ENCODE measurements around the gene PHLDB2. TPM values are rescaled to one million over a fixed set of nuclear protein-coding genes. Genes with fewer than 3 reads are reported as not detected.
A peak's percentile ranks its signal among the peaks of the same experiment; 100 is the strongest.

The PHLDB2 gene
- total RNA-seq, 2 experiments from 2014 or later: 1.2 to 2.4 TPM

- Mint-ChIP-seq H3K4me3 (no peak overlapping the region), H3K4me1 (ENCODE audit: low read depth) (peaks cover 20% of the 10 kb centered on the region), H3K36me3 (ENCODE audit: low read depth) (no peaks in the 10 kb centered on the region), H3K27me3 (no peaks in the 10 kb centered on the region), H3K9me3 (no peaks in the 10 kb centered on the region), H3K27ac (peak overlapping the region; percentile 65)
- DNase-seq: no peak
- CTCF ChIA-PET: interaction anchor here (0.8 to 16.4 kb wide), 9 partner anchors 13 to 296 kb away, joined by 3 to 318 read pairs (median 14); partner anchors contain the start of gene ABHD10
- TF ChIP-seq CTCF (IDR thresholded peaks at IDR 0.05): no peak
- intact Hi-C loops (cut with micrococcal nuclease): no loop called here
- no peak for ATAC-seq
- POLR2A ChIA-PET: no interaction called here
These were observed 106.4 kb downstream of the PHLDB2 start for GRCh38 chr3:111965484-111965883.

GRCh38 chr3:111967068-111967467 is 108.0 kb downstream of the PHLDB2 start:
- ATAC-seq (no peak), DNase-seq (no peak)
- Mint-ChIP-seq H3K27ac (no peak overlapping the region), H3K4me1 (ENCODE audit: low read depth) (peaks cover 20% of the 10 kb centered on the region), H3K9me3 (no peaks in the 10 kb centered on the region), H3K36me3 (ENCODE audit: low read depth) (no peaks in the 10 kb centered on the region), H3K27me3 (no peaks in the 10 kb centered on the region), H3K4me3 (no peak overlapping the region)
- intact Hi-C loops (cut with micrococcal nuclease): loop anchor here (1.0 kb wide), 2 partner anchors 250 to 298 kb away; no protein-coding TSS in a partner anchor
- ChIA-PET POLR2A (interaction anchor here (0.7 to 1.3 kb wide), 3 partner anchors 11 to 71 kb away, joined by 3 to 4 read pairs (median 3); no protein-coding TSS in a partner anchor), CTCF (interaction anchor here (0.6 to 16.4 kb wide), 31 partner anchors 11 to 298 kb away, joined by 3 to 318 read pairs (median 5); partner anchors contain the start of genes ABHD10 and PHLDB2)
- no peak for TF ChIP-seq CTCF (IDR thresholded peaks at IDR 0.05)

GRCh38 chr3:111967651-111968274 is 108.7 kb downstream of the PHLDB2 start:
- CTCF ChIA-PET: interaction anchor here (0.7 to 16.4 kb wide), 37 partner anchors 11 to 723 kb away, joined by 3 to 318 read pairs (median 5); partner anchors contain the start of genes ABHD10 and PHLDB2
- H3K36me3 Mint-ChIP-seq (ENCODE audit: low read depth): no peaks in the 10 kb centered on the region
- H3K27ac Mint-ChIP-seq: peak overlapping the region; percentile 57
- DNase-seq (peak; percentile 94), ATAC-seq (peak; percentile 96)
- no peak overlapping the region for H3K4me3 Mint-ChIP-seq
- TF ChIP-seq CTCF (IDR thresholded peaks at IDR 0.05): peak; percentile 87
- H3K27me3 Mint-ChIP-seq: no peaks in the 10 kb centered on the region
- intact Hi-C loops (cut with micrococcal nuclease): loop anchor here (1.0 kb wide), 2 partner anchors 250 to 298 kb away; no protein-coding TSS in a partner anchor
- POLR2A ChIA-PET: interaction anchor here (0.6 to 1.3 kb wide), 4 partner anchors 10 to 72 kb away, joined by 3 to 4 read pairs (median 3); no protein-coding TSS in a partner anchor
- H3K4me1 Mint-ChIP-seq (ENCODE audit: low read depth): peaks cover 20% of the 10 kb centered on the region
- no peaks in the 10 kb centered on the region for H3K9me3 Mint-ChIP-seq

GRCh38 chr3:111968319-111969054 is 109.4 kb downstream of the PHLDB2 start:
- peaks cover 13% of the 10 kb centered on the region for H3K4me1 Mint-ChIP-seq (ENCODE audit: low read depth)
- intact Hi-C loops (cut with micrococcal nuclease): no loop called here
- H3K27me3 Mint-ChIP-seq: no peaks in the 10 kb centered on the region
- CTCF ChIA-PET: interaction anchor here (0.6 to 16.4 kb wide), 37 partner anchors 10 to 724 kb away, joined by 3 to 318 read pairs (median 5); partner anchors contain the start of genes ABHD10 and PHLDB2
- no peak for TF ChIP-seq CTCF (IDR thresholded peaks at IDR 0.05)
- H3K27ac Mint-ChIP-seq: no peak overlapping the region
- no peaks in the 10 kb centered on the region for H3K9me3 Mint-ChIP-seq
- POLR2A ChIA-PET: interaction anchor here (1.1 to 1.3 kb wide), 2 partner anchors 72 to 269 kb away, joined by 3 to 4 read pairs; no protein-coding TSS in a partner anchor
- no peak overlapping the region for H3K4me3 Mint-ChIP-seq
- H3K36me3 Mint-ChIP-seq (ENCODE audit: low read depth): no peaks in the 10 kb centered on the region
- DNase-seq (no peak), ATAC-seq (no peak)

Measured in activated CD8-positive, alpha-beta T cell treated with anti-CD3 and anti-CD28 coated beads for 36 hours (primary cell).